Liver (tissue), 9 donors: ENCODE data around the gene MAML3. TPM values are rescaled to one million over a fixed set of nuclear protein-coding genes. Genes with fewer than 3 reads are reported as not detected.

Experiments
- DNase-seq: peaks from one replicate; pipeline ENCODE4 v3.0.0-alpha.2; 2017; ENCODE audit warnings: low spot score
- H3K27ac ChIP-seq, 2 donors: one replicate each; pipeline ENCODE4 v1.7.0; 2013; ENCODE audit warnings: inconsistent platforms in 2 of 2, low read length in 2 of 2, control low read depth in 1 of 2, low read depth in 1 of 2, mild to moderate bottlenecking in 1 of 2
- H3K27me3 ChIP-seq, 4 donors: one replicate each; pipeline versions ENCODE4 v1.6.1 to v1.7.0; 2013; ENCODE audit warnings: low read length in 3 of 4, inconsistent platforms in 1 of 4, mild to moderate bottlenecking in 1 of 4, moderate library complexity in 1 of 4; ENCODE audit not compliant: control insufficient read depth in 4 of 4, insufficient read depth in 4 of 4
- H3K36me3 ChIP-seq, 4 donors: one replicate each; pipeline versions ENCODE4 v1.6.1 to v1.7.0; 2013; ENCODE audit warnings: low read length in 3 of 4, mild to moderate bottlenecking in 3 of 4, low read depth in 1 of 4, moderate library complexity in 1 of 4; ENCODE audit not compliant: control insufficient read depth in 4 of 4, insufficient read depth in 3 of 4
- H3K4me1 ChIP-seq, 4 donors: one replicate each; pipeline versions ENCODE4 v1.6.1 to v1.7.0; 2013; ENCODE audit warnings: low read length in 3 of 4, mild to moderate bottlenecking in 3 of 4, moderate library complexity in 1 of 4; ENCODE audit not compliant: control insufficient read depth in 4 of 4, insufficient read depth in 4 of 4
- H3K4me3 ChIP-seq, 3 donors: one replicate each; pipeline versions ENCODE4 v1.6.1 to v1.7.0; 2013; ENCODE audit warnings: low read length in 3 of 3, control low read depth in 1 of 3, low read depth in 1 of 3, mild to moderate bottlenecking in 1 of 3
- H3K9ac ChIP-seq, 2 donors: one replicate each; pipeline ENCODE4 v1.7.0; 2013; ENCODE audit warnings: low read length in 2 of 2, mild to moderate bottlenecking in 2 of 2, moderate library complexity in 2 of 2, control low read depth in 1 of 2, low read depth in 1 of 2
- H3K9me3 ChIP-seq, 4 donors: one replicate each; pipeline versions ENCODE4 v1.6.1 to v1.7.0; 2013; ENCODE audit warnings: low read length in 3 of 4; ENCODE audit not compliant: control insufficient read depth in 4 of 4
- ATF3 ChIP-seq: IDR thresholded peaks from 2 replicates; pipeline ENCODE4 v1.6.1; 2016; ENCODE audit warnings: antibody characterized with exemption
- CTCF ChIP-seq: fragments of 150-350 bp; IDR thresholded peaks from 2 replicates; pipeline ENCODE4 v1.5.1; 2017; ENCODE audit warnings: improper control_type of control experiment, low read depth, low read length; ENCODE audit not compliant: missing input control
- EGR1 ChIP-seq, 2 donors: IDR thresholded peaks; 2 replicates each; pipeline ENCODE4 v1.6.1; 2016 to 2018; ENCODE audit warnings: antibody characterized with exemption in 2 of 2, low read depth in 2 of 2
- FOXA1 ChIP-seq: IDR thresholded peaks from 2 replicates; pipeline ENCODE4 v1.6.1; 2016; ENCODE audit warnings: antibody characterized with exemption
- FOXA2 ChIP-seq: IDR thresholded peaks from 2 replicates; pipeline ENCODE4 v1.6.1; 2016; ENCODE audit warnings: antibody characterized with exemption
- GABPA ChIP-seq, 2 donors: IDR thresholded peaks in 1 of 2; conservative IDR thresholded peaks in 1 of 2; 2 replicates each; pipeline ENCODE4 v1.6.1; 2016; ENCODE audit warnings: antibody characterized with exemption in 2 of 2, mild to moderate bottlenecking in 1 of 2, moderate library complexity in 1 of 2
- HNF4A ChIP-seq, 2 donors: conservative IDR thresholded peaks; 2 replicates each; pipeline ENCODE4 v1.6.1; 2016; ENCODE audit warnings: antibody characterized with exemption in 2 of 2, mild to moderate bottlenecking in 2 of 2
- HNF4G ChIP-seq: IDR thresholded peaks from 2 replicates; pipeline ENCODE4 v1.6.1; 2016; ENCODE audit warnings: antibody characterized with exemption
- JUND ChIP-seq, 2 donors: IDR thresholded peaks; 2 replicates each; pipeline ENCODE4 v1.6.1; 2016; ENCODE audit warnings: antibody characterized with exemption in 2 of 2
- MAX ChIP-seq: IDR thresholded peaks from 2 replicates; pipeline ENCODE4 v1.6.1; 2016; ENCODE audit warnings: antibody characterized with exemption
- NR2F2 ChIP-seq: IDR thresholded peaks from 2 replicates; pipeline ENCODE4 v1.6.1; 2016; ENCODE audit warnings: antibody characterized with exemption
- RAD21 ChIP-seq, 2 donors: IDR thresholded peaks; 2 replicates each; pipeline ENCODE4 v1.6.1; 2016; ENCODE audit warnings: antibody characterized with exemption in 2 of 2, mild to moderate bottlenecking in 2 of 2
- REST ChIP-seq: IDR thresholded peaks from 2 replicates; pipeline ENCODE4 v1.6.1; 2016; ENCODE audit warnings: antibody characterized with exemption, mild to moderate bottlenecking
- RXRA ChIP-seq, 2 donors: IDR thresholded peaks; 2 replicates each; pipeline ENCODE4 v1.6.1; 2017 to 2018; ENCODE audit warnings: antibody characterized with exemption in 2 of 2, mild to moderate bottlenecking in 1 of 2
- SP1 ChIP-seq: IDR thresholded peaks from 2 replicates; pipeline ENCODE4 v1.6.1; 2018; ENCODE audit warnings: antibody characterized with exemption, mild to moderate bottlenecking
- TAF1 ChIP-seq: conservative IDR thresholded peaks from 2 replicates; pipeline ENCODE4 v1.6.1; 2016; ENCODE audit warnings: antibody characterized with exemption, mild to moderate bottlenecking
- YY1 ChIP-seq: IDR thresholded peaks from 2 replicates; pipeline ENCODE4 v1.6.1; 2016; ENCODE audit warnings: antibody characterized with exemption, mild to moderate bottlenecking
- ZBTB33 ChIP-seq: IDR thresholded peaks from 2 replicates; pipeline ENCODE4 v1.6.1; 2016; ENCODE audit warnings: antibody characterized with exemption
- WGBS: extraction: QIAGEN DNeasy Blood & Tissue Kit; methylation state at CpG from one replicate; pipeline ENCODE4 v1.1.7; 2013; 5-methylcytosine and 5-hydroxymethylcytosine counted together
- polyA plus RNA-seq, 2 donors: library from polyadenylated mRNA; stranded (reverse) in 1 of 2; unstranded in 1 of 2; fragments of 200-250 nt in 1 of 2; fragments of >200 nt in 1 of 2; fragmentation: Nextera tagmentation in 1 of 2; extraction: Ambion mirVana in 1 of 2; gene quantifications; one replicate each; pipeline versions ENCODE4 v1.2.1 to v1.2.3, GENCODE V29; 2013 to 2015
- total RNA-seq, 2 donors: library from RNA; depleted of rRNA; stranded (reverse); fragments of >200 nt; gene quantifications; one replicate each; pipeline ENCODE4 v1.2.3, GENCODE V29; 2014
- donor health status: healthy.
- donor health status: healthy.
- donor health status: healthy.
- donor health status: healthy.
- donor health status: healthy.

MAML3 gene
- total and polyA plus RNA-seq, 4 donors: 1.3 to 4.3 (median 2.7) TPM

- H3K36me3 ChIP-seq: peaks cover 0 to 2% (median 0%) of the 10 kb centered on the region in 4 donors
- no peak overlapping the region for H3K27ac ChIP-seq
- no peak overlapping the region for H3K4me3 ChIP-seq
- peaks cover 0 to 4% (median 0%) of the 10 kb centered on the region in 4 donors for H3K4me1 ChIP-seq
- no peak for TF ChIP-seq HNF4G
- TF ChIP-seq YY1: no peak
- TF ChIP-seq TAF1: no peak
- TF ChIP-seq FOXA2: no peak
- no peak for TF ChIP-seq RXRA (IDR thresholded peaks at IDR 0.05)
- no peak for TF ChIP-seq MAX
- TF ChIP-seq ZBTB33: no peak
- TF ChIP-seq EGR1 (IDR thresholded peaks at IDR 0.05; ENCODE audit: low read depth in 2 of 2): no peak
- TF ChIP-seq GABPA (IDR thresholded peaks at IDR 0.05 in 1 of 2, conservative IDR thresholded peaks at IDR 0.05 in 1 of 2): no peak
- TF ChIP-seq NR2F2: no peak
- TF ChIP-seq CTCF: no peak
- no peak for TF ChIP-seq RAD21 (IDR thresholded peaks at IDR 0.05)
- no peak for TF ChIP-seq REST
- no peak for TF ChIP-seq HNF4A (conservative IDR thresholded peaks at IDR 0.05)
- no peak for TF ChIP-seq ATF3
- no peak for TF ChIP-seq SP1
- no peak for TF ChIP-seq FOXA1
- no peak for TF ChIP-seq JUND (IDR thresholded peaks at IDR 0.05)
- WGBS: 81% methylated on average over 13 of the region's 13 CpGs
- no peaks in the 10 kb centered on the region for H3K27me3 ChIP-seq
- no peak overlapping the region for H3K9ac ChIP-seq
- DNase-seq: no peak
- H3K9me3 ChIP-seq: no peaks in the 10 kb centered on the region
Observed at GRCh38 chr4:139866276-139866962, 287.6 kb downstream of the MAML3 start.
